Daoy (cell line): ENCODE results near the gene NYAP1. TPM values are rescaled to one million over a fixed set of nuclear protein-coding genes. Genes with fewer than 3 reads are reported as not detected.
A peak's percentile ranks its signal among the peaks of the same experiment; 100 is the strongest.

Source experiments
- DNase-seq: peaks from one replicate; pipeline ENCODE4 v3.0.0-alpha.2; 2015; ENCODE audit warnings: low read depth
- total RNA-seq: library from RNA; depleted of rRNA; stranded (reverse); fragments of >200 nt; shearing (Covaris generic); gene quantifications from 2 replicates; pipeline ENCODE4 v1.2.3, GENCODE V29; 2014

Gene NYAP1
- total RNA-seq, 1 experiment from 2014 or later: 0.06 TPM

DNA sequence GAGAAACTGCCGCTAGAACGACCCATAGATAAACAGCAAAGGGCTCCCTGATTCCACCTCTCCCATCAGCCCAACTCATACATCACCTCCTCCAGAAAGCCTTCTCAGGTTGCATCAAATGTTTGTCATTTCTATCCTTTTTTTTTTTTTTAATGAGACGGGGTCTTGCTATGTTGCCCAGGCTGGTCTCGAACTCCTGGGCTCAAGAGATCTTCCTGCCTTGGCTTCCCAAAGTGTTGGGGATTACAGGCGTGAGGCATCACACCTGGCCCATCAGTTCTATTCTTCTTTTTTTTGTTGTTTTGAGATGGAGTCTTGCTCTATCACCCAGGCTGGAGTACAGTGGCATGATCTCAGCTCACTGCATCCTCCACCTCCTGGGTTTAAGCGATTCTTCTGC, 26.7 kb upstream of the NYAP1 start:
- DNase-seq: no peak

DNA sequence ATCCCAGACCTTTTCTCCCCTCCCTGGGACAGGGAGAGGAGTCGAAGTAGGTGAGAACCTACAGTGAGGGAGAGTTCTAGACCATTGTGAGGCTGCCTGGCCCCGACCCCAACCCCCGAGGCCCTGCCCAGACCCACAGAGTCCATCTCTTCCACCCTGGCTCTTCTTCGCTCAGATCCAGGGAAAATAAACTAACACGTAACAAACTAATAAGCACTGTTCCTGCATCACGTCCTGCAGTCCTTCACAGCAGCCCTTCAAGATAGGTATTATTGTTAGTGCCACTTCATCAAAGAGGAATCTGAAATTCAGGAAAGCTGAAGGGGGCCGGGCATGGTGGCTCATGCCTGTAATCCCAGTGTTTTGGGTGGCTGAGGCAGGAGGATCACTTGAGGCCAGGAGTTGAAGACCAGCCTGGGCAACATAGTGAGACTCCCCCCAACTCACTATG, 19.5 kb upstream of the NYAP1 start, which contains the start of gene SPACDR:
TSS of gene SPACDR (minus strand) at position 51 of the 451 bp plus-strand sequence. CDS start 235 bp downstream, outside the sequence.
- DNase-seq: no peak

DNA sequence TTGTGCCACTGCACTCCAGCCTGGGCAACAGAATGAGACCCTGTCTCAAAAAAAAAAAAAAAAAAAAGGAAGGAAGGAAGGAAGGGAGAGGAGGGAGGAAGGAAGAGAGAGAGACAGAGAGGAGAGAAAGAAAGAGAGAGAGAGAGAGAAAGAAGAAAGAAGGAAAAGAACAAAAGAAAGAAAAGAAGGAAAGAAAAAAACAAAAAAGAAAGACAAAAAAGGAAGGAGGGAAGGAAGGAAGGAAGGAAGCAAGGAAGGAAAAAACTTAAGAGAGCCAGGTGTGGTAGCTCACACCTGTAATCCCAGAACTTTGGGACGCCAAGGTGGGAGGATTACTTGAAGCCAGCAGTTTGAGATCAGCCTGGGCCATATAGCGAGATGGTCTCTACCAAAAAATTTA, 18.9 kb upstream of the NYAP1 start:
- DNase-seq: no peak

DNA sequence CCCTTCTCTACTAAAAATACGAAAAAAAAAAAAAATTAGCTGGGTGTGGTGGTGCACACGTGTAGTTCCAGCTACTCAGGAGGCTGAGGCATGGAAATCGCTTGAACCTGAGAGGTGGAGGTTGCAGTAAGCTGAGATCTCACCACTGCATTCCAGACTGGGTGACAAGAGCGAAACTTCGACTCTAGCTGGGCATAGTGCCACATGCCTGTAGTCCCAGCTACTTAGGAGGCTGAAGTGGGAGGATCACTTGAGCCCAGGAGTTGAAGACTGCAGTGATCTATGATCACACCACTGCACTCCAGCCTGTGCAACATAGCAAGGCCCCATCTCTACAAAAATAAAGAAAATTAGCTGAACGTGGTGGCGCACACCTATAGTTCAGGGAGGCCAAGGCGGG, 18.4 kb upstream of the NYAP1 start:
- no peak for DNase-seq

DNA sequence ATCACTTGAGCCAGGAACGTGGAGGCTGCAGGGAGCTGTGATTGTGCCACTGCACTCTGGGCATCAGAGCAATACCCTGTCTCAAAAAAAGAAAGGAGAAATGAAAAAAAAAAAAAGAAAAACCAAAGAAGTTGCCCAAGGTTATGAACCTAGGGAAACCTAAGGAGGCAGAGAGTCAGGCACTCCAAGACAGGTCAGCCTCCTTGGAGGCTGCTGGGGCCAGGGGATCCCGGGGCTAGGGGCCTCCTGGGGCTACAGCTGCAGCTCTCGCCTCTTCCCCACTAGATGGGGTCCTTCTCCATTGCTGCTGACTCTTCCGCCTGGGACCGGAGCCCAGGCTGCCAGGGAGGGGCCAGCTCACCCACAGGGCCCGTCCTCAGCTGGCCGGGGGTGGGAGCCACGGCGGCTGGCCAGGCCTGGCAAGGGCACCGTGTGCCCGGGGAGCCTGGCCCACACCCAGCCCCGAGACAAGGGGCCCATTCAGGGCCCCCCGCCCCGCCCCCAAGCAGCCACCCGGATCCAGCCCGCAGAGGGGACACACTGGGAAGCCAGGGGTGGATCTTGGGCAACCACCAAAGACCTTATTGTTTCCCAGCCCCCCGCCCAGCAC, 17.9 kb upstream of the NYAP1 start:
- DNase-seq: peak; percentile 91

DNA sequence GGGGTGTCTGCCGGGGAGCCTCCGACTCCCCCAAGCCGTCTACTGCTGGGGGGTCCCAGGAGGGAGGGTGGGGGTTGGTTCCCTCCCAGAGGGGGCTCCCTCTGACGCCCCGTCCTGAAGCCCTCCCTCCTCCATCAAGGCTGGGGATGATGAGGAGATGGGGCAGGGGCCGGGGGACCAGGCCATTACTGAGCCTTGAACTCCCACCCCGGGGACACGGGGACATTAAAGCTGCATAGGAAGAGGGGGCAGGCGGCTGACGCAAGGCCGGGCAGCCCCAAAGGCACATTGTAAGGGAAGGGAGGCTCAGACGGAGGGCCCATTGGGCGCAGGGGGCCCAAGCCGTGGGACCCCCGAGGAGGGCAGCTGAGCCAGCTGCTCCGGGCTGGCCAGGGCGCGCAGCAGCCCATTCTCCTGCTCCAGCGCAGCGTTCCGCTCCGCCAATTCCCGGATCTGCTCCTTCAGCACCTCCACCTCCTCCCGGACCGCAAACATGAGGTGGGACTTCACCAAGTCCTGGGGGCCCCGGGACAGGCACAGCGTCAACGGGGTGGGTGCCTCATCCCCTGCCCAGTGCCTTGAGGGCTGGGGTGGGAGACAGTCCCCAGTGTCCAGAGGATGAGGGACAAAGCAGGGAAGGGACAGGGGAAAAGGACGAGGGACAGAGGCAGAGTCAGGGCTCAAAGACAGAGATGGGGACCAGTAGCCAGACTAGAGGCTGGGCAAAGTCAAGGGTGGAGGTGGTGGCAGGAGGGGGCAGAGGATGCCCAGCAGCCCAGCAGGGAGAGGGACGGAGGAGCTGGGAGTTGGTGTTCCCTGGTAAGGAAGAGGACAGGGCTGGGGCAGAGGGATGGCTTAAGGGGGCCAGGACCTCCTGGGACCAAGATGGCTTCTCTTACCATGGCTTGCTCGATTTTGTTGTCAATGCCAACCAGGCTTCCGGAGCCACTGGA, 16.8 kb upstream of the NYAP1 start:
- no peak for DNase-seq

DNA sequence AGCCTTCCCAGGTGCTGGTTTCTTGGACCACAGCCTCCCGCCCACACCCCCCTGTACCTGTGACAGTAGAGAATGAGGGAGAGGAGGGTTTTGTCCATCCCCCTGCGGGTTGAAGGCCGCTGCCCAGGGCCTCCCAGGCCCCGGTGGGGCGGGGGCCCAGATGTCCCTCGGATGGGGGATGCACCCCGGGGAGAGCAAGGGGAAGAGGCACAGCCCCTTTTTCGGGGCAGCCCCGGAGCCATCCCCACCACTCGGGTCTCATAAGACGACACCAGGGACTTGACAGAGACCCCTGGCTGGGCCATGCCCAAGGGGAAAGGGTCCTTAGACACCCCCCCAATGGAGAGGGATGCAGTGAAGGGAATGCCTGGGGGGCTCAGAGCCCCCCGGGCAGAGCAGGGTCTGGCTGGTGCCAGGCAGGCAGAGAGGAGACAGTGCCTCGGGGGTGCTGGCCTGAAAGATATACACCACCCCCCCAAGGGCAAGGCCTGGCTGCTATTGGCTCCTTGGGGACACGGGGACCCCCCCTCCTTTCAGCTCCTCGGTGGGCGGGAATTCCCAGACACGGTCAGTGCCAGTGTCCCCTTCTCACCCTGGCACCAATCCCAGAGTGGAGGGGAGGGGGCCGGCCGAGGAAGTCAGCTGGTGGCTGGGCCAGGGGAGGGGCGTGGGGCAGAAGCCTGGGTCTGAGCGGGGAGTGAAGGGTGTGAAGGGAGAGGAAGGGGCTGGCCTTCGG, 15.9 kb upstream of the NYAP1 start:
- DNase-seq: no peak

DNA sequence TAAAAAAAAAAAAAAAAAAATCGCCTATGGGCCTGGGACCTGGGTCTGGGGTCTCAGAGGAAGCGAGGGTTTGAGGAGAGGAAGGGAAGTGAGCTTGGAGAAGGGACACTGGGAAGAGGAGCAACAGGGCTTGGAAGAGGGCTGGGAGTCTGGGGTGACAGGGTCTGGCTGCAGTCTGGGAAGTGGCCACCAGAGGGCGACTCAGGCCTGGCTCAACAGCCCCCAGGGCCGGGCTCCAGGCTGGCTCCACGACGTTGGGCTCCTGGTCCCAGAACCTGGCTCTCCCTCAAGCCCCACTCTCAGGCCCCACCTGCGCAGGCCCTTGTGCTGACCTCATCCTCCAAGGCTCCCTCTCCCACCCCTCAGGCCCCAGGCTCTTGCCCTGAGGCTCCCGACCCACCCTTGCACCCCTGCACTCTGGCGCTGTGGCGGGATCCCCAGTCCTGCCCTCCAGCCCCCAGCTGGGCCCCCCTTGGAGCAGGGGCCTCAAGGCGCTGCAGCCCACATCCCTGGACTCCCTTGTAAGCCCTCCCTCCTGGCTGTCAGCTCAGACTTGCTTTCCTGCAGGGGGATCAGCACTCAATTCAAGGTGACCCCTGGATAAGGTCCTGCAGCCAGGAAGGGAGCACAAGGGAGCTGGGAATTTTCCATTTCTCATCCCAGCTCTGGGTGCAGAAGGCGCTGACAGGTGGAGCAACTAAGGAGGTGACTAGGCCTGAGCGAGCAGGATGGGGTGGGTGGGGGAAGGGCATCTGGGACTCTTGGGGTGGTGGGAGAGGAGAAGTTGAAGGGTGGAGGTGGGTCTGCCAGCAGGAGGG, 14.3 kb upstream of the NYAP1 start:
- peak; percentile 90 for DNase-seq

DNA sequence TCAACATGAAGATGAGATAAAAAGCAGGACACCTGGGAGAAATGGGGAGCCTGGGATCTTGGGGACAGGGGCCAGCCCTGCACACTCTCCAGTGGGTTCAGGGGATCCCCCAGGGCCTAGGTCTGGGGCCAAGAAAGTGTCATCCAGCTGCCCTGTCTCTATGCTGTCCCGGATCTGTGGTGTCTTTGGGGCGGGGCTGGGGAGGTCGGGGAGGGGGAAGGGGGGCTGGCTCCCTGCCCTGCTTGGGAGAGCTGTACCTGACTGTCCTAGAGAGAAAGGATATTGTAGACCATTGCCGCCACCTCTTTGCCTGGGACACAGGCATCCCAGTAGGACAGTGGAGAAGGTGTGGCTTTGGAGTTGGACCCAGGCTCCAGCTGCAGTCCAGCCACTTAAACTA, 12.7 kb upstream of the NYAP1 start:
- DNase-seq: no peak

DNA sequence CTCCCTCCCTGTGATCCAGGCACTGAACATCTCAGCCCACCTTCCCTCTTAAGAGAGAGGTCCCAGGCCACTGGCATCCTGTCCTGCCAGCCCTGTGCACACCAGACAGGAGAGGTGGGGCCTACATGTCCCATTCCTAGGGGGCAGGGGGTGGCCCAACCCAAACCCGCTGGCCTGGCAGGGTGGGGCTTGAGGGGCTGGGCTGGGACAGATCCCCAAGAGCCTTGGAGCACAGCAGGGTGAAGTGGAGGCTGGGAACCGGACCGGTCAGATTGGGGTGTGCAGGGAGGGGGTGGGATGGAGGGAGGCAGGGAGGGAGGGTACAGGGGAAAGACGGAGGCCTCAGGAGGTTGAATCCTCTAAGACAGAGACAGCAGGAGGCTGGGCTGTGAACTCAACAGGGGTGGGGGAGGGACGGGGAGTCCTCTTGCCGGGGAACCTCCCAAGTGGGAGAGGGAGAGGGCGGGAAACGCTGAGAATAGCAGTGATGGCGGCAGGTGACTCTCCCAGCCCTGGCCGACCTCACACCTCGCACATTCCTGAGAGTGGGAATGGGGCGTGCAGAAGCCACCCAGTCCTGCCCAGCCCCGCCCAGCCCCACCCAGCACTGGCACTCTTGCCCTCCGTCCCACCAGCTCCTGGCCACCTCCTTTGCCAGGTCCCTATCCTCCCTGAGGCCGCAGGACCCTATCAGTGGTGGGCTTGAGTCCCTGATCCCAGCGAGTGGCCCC, 11.4 kb upstream of the NYAP1 start:
- no peak for DNase-seq

DNA sequence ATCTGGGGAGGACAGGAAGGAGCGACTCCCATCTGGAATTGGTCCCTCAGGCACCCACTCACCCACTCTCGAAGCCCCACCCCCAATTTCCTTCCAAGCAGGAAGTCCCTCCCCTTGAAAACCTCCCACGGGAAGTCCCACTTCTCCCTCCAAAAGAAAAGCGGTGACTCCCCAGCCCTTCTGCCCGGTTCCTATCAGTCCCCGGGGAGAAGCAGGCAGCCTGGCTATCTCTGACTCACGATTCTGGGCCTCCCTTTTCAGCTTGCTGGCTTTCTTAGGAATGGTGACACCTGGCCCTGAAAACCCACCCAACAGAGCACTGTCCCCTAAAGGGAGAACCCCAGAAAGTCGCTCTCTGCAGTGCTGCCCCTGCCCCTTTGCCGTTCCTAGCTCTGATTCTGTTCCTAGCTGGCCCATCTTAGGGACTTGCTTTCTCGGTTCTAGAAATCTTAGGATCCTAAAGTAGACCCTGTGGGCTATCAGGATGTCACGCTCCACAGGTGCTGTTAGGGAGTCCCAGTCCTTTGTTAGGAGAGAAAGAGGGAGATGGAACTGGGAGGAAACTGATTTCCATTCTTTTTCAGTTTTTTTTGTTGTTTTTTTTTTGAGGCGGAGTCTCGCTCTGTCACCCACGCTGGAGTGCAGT, 10.8 kb upstream of the NYAP1 start:
- DNase-seq: peak; percentile 83

DNA sequence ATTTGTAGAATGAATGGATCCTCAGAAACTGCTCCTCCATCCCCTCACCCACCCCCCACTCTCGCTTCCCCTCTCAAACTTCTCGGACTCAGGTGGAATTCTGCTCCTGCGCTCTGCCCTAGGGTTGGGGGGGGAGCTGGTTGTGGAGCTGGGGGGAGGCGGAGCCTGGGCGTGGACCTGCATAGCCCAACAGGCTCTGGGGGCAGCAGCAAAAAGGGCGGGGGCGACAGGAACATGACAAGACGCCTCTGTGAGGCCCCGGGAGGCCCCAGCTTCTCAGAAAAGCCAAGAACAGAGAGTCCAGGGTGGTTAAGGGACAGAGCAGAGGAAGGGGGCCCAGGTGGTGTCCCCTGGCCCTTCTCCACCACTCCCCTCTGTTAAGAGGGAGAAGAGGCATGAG, 8.2 kb upstream of the NYAP1 start:
- no peak for DNase-seq

DNA sequence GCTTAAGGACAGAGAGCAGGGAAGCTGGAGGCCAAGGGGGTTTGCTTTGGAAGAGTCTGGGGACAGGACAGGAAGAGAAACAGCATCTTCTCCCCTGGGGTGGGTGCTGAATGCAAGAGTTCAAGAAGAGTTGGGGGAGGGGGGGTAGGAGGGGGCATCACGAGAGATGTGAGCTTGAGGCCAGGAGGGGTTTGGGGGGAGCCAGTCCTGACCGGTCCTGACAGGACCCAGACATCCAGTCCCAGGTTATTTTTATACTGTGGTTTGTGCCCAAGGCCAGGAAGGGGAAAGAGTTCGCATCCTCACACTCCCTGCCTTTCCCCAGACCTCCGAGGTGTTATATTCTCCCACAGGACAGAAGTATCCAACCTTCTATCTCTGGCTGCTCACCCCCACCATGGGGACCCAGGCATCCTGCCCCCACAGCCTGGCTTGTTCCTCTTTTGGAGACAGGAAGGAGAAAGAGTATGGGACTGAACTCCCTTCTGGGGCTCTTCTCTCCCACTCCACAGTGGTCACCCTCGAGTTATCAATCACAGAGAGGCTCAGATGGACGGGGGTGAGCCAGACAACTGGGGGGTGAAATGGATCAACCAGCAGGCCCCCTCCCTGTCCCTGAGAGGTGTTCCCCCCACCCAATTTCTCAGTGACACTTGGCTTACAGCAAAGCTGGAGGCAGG, 7.5 kb upstream of the NYAP1 start:
- DNase-seq: no peak

DNA sequence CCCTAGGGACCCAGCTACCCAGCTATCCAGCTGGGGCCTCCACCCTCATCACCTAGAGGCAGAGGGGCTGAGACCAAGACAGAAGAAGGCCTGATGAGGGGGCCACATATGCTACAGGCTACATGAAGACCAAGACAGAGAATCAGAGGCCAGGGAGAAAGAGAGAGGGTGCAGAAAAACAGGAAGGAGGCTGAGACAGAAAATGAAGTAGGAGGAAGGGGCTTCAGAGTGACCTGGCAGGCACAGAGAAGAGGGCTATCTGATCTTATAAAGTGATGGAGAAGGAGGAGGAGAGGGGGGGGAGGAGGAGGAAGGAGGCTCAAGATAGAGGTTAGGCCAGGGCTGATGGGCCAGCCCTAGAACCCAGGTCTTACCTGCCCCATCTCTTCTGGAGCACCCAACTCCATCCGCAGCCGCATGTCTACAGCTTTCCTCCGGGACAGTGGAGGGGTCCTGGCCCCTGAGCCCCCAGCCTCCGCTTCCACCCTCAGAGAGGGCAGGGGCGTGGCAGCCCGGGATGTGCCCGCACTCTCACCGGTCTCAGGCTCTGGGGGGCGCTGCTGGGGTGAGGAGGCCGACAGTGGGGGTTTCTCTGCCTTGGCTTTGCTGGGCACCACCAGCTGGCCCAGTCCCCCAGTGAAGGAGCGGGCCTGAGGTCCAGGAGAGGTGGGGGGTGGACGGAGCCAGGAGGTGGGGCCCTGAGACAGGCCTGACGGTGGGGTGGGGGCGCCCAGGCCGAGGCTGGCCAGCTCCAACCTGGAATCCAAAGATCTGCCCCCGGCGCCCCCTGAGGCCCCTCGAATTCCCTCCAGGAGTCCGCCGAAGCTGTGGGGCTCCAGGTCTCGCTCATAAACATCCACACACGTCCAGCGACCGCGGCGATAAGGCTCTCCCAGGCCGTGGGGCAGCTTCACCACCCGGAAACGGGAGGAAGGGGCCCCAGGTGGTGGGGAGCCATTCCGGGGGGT, 6.5 kb upstream of the NYAP1 start:
- peak; percentile 47 for DNase-seq

DNA sequence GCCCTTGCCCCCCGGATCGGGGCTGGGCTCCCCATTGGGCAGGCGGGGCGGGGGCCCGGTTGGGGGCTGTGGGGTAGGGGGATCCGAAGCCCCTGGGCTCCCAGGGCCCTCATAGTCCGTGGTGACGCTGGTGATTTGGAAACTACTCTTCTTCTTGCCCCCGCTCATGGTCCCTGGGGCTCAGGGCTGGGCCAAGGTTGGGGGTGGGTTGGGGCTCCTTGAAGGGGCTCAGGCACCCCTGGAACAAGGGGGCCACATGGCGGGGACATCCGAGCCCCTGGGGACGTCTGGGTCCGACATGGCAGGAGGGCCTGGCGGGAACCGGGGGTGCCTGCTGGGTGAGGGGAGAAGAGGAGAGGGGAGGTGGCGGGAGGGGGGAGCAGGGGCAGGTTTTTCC, 5.9 kb upstream of the NYAP1 start:
- no peak for DNase-seq

DNA sequence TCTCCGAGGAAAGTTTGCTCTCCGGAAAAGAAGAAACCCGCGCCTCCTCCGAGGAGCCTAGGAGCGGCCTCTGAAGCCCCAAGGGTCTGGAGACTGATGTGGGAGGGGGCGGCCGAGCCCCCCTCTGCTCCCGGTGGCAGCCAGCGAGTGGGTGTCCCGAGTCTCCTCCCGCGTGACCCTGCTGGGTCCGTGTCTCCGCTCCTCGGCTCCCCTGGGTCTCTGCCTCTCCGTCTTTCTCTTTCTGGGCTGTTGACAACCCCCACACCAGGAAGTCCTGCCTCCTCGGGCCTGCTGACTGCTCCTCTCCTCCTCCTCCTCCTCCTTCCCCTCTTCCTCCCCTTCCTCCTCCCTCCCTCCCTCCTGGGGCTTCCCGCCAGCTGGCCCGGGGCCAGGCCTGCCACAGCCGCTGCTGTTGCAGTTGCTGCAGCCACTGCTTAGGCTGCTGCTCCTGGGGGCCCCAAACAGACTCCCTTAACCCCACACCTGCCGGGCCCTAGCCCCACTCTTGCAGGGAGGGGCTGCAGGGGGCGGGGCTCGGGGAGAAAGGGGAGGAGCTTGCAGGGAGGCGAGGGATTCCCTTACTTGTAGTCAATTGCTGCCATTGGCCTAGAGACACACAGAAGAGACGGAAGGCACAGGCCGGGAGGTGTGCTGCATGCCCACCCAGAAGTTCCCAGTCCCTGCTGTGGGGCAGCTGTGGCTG, 4.6 kb upstream of the NYAP1 start, which contains the start of gene TSC22D4:
TSS of gene TSC22D4 (minus strand) at position 257 of the 703 bp plus-strand sequence. CDS start 1,176 bp downstream, outside the sequence.
- peak; percentile 98 for DNase-seq

DNA sequence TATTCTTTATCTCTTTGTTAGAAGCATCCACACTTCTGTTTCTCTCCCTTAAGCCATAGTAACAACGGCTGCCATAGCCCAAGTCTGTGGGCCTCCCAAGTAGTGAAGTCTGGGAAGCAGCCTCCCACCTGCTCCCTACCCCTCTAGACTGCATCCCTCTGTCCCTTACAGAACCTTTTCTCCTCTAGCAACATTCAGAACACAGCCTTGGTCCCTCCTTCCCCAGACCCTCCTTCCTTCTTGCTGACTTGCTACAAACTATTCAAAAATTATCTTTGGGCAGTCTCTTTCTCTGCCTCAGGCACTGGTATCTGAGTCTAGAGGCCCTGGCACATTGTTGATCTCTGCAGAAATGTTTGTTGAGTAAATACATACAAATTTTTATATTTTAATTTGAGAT, 2.3 kb upstream of the NYAP1 start:
- DNase-seq: no peak

DNA sequence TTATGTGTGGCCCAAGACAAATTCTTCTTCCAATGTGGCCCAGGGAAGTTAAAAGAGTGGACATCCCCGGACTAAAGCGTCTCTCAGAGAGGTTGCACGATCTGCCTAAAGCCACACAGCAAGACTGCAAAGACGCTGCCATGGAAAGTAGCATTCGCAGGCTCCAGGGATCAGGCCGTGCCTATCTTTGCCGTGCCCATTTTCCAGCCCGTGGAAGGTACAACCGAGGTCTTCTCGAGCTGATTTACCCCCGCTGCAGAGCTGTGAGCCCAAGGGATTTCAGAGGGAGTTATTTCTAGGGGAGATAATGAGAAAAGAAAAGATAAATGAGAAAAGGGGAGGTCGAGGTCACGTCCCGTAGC, 1.0 kb upstream of the NYAP1 start:
- DNase-seq: no peak
